Prostate gland (tissue), 2 donors: Measurements from ENCODE around the gene AP1S3. TPM values are rescaled to one million over a fixed set of nuclear protein-coding genes. Genes with fewer than 3 reads are reported as not detected.

Experiments
- DNase-seq: peaks from one replicate; pipeline ENCODE4 v3.0.0-alpha.2; 2019; ENCODE audit warnings: low spot score
- H3K27ac ChIP-seq, 2 donors: fragments of 200-600 bp; sonication (generic); 2 replicates each; pipeline ENCODE4 v1.5.1; 2017 to 2019
- H3K27me3 ChIP-seq: fragments of 200-600 bp; sonication (generic); replicated peaks from 2 replicates; pipeline ENCODE4 v1.5.1; 2019; ENCODE audit not compliant: insufficient read depth
- H3K36me3 ChIP-seq, 2 donors: fragments of 200-600 bp; sonication (generic); 1 replicate in 1 of 2; 2 replicates in 1 of 2; pipeline versions ENCODE4 v1.5.1 to v1.8.1; 2017 to 2019
- H3K4me1 ChIP-seq: fragments of 200-600 bp; sonication (generic); replicated peaks from 2 replicates; pipeline ENCODE4 v1.5.1; 2019
- H3K4me3 ChIP-seq, 2 donors: fragments of 200-600 bp; sonication (generic); 2 replicates each; pipeline ENCODE4 v1.5.1; 2017 to 2019
- H3K9me3 ChIP-seq: fragments of 200-600 bp; sonication (generic); 2 replicates; pipeline ENCODE4 v1.5.1; 2017
- CTCF ChIP-seq, 4 experiments: fragments of 200-600 bp in 2 of 4; fragments of 450-650 bp in 2 of 4; sonication (generic) in 2 of 4; IDR thresholded peaks; 1 replicate in 3 of 4; 2 replicates in 1 of 4; pipeline ENCODE4 v1.5.1; 2016 to 2019; ENCODE audit warnings: antibody characterized with exemption in 4 of 4, mild to moderate bottlenecking in 2 of 4, moderate library complexity in 2 of 4
- POLR2A ChIP-seq: fragments of 450-650 bp; IDR thresholded peaks from one replicate; pipeline ENCODE4 v1.6.1; 2016; ENCODE audit warnings: antibody characterized with exemption, mild to moderate bottlenecking
- POLR2AphosphoS5 ChIP-seq: sonication (generic); formaldehyde crosslinking; IDR thresholded peaks from one replicate; pipeline ENCODE4 v1.6.1; 2017; ENCODE audit warnings: antibody characterized with exemption
- WGBS: methylation state at CpG from one replicate; pipeline ENCODE4 v1.1.5; 2018; 5-methylcytosine and 5-hydroxymethylcytosine counted together
- intact Hi-C: fragments of 100-400 bp; cut with DNase I; formaldehyde crosslinking; loops from one replicate; pipeline ENCODE4 v1.14.2; 2022
- total RNA-seq, 2 donors: library from RNA; depleted of rRNA; stranded (reverse); fragments of >200 nt; gene quantifications; one replicate each; pipeline ENCODE4 v1.1.0, GENCODE V29; 2016

Gene AP1S3
- total RNA-seq, 2 donors from 2014 or later = 2.7 to 7.7 TPM

- H3K27me3 ChIP-seq = no peaks in the 10 kb centered on the region
- H3K27ac ChIP-seq = no peak overlapping the region
- no peaks in the 10 kb centered on the region for H3K36me3 ChIP-seq
- no peaks in the 10 kb centered on the region for H3K9me3 ChIP-seq
- TF ChIP-seq POLR2A (no peak), POLR2AphosphoS5 (no peak), CTCF (IDR thresholded peaks at IDR 0.05) (no peak)
- no peak for DNase-seq
- intact Hi-C loops = no loop called here
- 90% methylated on average over 3 of the region's 3 CpGs for WGBS
- no peaks in the 10 kb centered on the region for H3K4me1 ChIP-seq
- no peak overlapping the region for H3K4me3 ChIP-seq
Observed at GRCh38 chr2:223868005-223868404, 30.6 kb upstream of the AP1S3 start.

DNA sequence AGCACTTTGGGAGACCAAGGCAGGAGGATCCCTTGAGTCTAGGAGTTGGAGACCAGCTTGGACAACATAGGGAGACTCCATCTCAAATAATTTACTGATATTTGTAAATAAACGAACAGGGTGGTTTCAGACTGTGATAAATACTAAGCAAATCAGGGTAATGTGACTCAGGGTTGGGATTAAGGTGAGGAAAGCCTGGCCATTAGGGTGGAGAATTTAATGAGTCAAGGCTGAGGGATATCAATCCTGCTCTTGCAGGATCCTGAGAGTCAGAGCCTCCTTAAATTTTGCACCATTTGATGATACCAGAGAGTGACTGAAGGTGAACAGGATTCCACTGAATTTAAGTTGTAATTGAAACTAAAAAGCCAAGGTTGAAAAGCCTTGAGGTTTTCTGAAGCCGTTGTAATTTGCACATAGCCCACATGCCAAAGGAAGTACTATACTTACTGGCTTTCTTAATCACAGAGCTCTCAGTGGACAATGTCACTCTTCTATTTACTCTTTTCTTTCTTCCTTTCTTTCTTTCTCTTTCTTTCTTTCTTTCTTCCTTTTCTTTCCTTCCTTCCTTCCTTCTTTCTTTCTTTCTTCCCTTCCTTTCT lies 28.6 kb upstream of the AP1S3 start:
- no peak for TF ChIP-seq POLR2AphosphoS5
- TF ChIP-seq POLR2A = no peak
- TF ChIP-seq CTCF (IDR thresholded peaks at IDR 0.05) = no peak
- Histone ChIP-seq H3K4me3 (no peak overlapping the region), H3K27me3 (no peaks in the 10 kb centered on the region), H3K9me3 (no peaks in the 10 kb centered on the region), H3K4me1 (no peaks in the 10 kb centered on the region), H3K27ac (no peak overlapping the region), H3K36me3 (no peaks in the 10 kb centered on the region)
- no peak for DNase-seq
- intact Hi-C loops = no loop called here
- WGBS = 78% methylated on average over 2 of the region's 2 CpGs

DNA sequence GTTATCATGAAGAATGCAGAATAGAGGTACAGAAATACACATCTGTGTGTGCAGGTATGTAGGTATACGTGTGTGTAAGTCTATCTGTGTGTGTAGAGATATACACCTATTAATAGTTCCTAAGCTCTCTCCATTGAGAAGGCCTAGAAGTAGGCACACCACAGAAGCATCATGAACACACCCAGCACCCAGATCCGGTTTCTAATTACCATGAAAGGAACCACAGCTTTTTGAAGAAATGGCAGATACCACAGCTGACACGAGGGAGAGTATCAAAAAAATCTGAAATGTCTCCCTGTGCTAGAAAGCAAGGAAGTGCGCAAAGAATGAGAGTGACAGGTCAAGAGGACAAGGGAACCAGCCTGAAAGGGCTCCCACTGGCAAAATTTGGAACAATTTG lies 27.7 kb upstream of the AP1S3 start:
- 86% methylated on average over 4 of the region's 4 CpGs for WGBS
- H3K4me1 ChIP-seq = no peaks in the 10 kb centered on the region
- H3K27ac ChIP-seq = no peak overlapping the region
- H3K9me3 ChIP-seq = no peaks in the 10 kb centered on the region
- TF ChIP-seq POLR2AphosphoS5 (no peak), POLR2A (no peak), CTCF (IDR thresholded peaks at IDR 0.05) (no peak)
- H3K4me3 ChIP-seq = no peak overlapping the region
- intact Hi-C loops = no loop called here
- no peaks in the 10 kb centered on the region for H3K27me3 ChIP-seq
- H3K36me3 ChIP-seq = no peaks in the 10 kb centered on the region
- DNase-seq = no peak

DNA sequence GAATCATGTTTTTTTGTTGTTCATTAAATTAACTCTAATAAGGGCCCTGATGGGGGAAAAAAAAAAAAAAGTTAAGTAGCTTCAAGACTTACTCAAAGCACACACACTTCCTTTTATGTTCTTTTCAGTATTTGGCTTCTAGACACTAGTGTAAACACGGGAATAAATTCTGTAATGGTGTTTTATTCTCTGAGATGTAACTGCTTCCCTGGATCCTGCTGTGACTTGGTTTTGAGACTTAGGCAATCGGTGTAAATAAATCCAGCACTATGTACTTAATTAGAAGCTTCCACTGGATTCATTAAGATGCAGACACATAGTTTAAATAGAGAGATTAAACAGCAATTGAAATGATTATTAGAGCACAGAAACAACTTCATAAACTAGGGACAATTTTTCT lies 26.1 kb upstream of the AP1S3 start:
- no peaks in the 10 kb centered on the region for H3K27me3 ChIP-seq
- H3K4me3 ChIP-seq = no peak overlapping the region
- WGBS = 23% methylated on average over 2 of the region's 2 CpGs
- intact Hi-C loops = no loop called here
- H3K36me3 ChIP-seq = no peaks in the 10 kb centered on the region
- TF ChIP-seq CTCF (IDR thresholded peaks at IDR 0.05) (no peak), POLR2A (no peak), POLR2AphosphoS5 (no peak)
- H3K4me1 ChIP-seq = no peaks in the 10 kb centered on the region
- no peak overlapping the region for H3K27ac ChIP-seq
- no peaks in the 10 kb centered on the region for H3K9me3 ChIP-seq
- no peak for DNase-seq
